K562 (cell line): ENCODE data around the gene DCAF17. TPM values are rescaled to one million over a fixed set of nuclear protein-coding genes. Genes with fewer than 3 reads are reported as not detected.

ENCODE experiments used
- ATAC-seq: fragments of 200-7000 bp; cut with Tn5 transposase; 3 replicates; pipeline ENCODE4 v1.9.1; 2020; ENCODE audit warnings: moderate library complexity
- BruUV-seq: library from RNA; stranded (reverse); fragments of 400-500 nt; replicated peaks from 2 replicates; lab custom pipeline; 2021; lab: Mats Ljungman, UMichigan
- CTCF ChIA-PET: fragments of 300-600 bp; formaldehyde crosslinking; extraction: SDS; loops from one replicate; lab custom pipeline; 2021; ENCODE audit warnings: low intra/inter-chr PET ratio; lab: Yijun Ruan, JAX
- POLR2A ChIA-PET: fragments of 300-600, 350-650 bp; sonication (Branson Sonifier 250); formaldehyde crosslinking; extraction: SDS; loops from one replicate; lab custom pipeline; 2021; ENCODE audit warnings: antibody characterized with exemption, inconsistent platforms; lab: Yijun Ruan, JAX
- DNase-seq, 4 experiments: peaks; one replicate each; pipeline versions ENCODE4 v3.0.0 to v3.0.0-alpha.2; 2011 to 2018; ENCODE audit warnings: low spot score in 3 of 4, mixed read lengths in 3 of 4; ENCODE audit errors: extremely low read depth in 1 of 4
- FAIRE-seq: peaks from 2 replicates; lab custom pipeline; 2011; peaks lifted over from hg19 to GRCh38; lab: Jason Lieb, UNC
- H2AFZ ChIP-seq: 2 replicates; pipeline ENCODE4 v1.6.0; 2011; ENCODE audit warnings: low read depth, low read length, control low read depth, inconsistent platforms
- H3K27ac ChIP-seq: fragments of 200-600 bp; 3 replicates; pipeline ENCODE4 v1.8.0; 2011; ENCODE audit warnings: low read depth, mild to moderate bottlenecking, control low read depth, inconsistent platforms, low read length, moderate library complexity, mixed read lengths; ENCODE audit errors: extremely low read depth
- H3K27me3 ChIP-seq, 2 experiments: fragments of 300-600 bp in 1 of 2; 2 replicates in 1 of 2; 3 replicates in 1 of 2; pipeline versions ENCODE4 v1.6.0 to v1.8.0; 2011; ENCODE audit warnings: inconsistent platforms in 2 of 2, low read length in 2 of 2, mild to moderate bottlenecking in 1 of 2, mixed read lengths in 1 of 2, moderate library complexity in 1 of 2; ENCODE audit not compliant: control insufficient read depth in 2 of 2, insufficient read depth in 2 of 2
- H3K36me3 ChIP-seq: fragments of 300-600 bp; 3 replicates; pipeline ENCODE4 v1.8.0; 2011; ENCODE audit warnings: mild to moderate bottlenecking, low read length, inconsistent platforms; ENCODE audit not compliant: control insufficient read depth, insufficient read depth
- H3K4me1 ChIP-seq, 2 experiments: fragments of 200-600 bp in 1 of 2; replicated peaks in 1 of 2; 2 replicates in 1 of 2; 3 replicates in 1 of 2; pipeline versions ENCODE4 v1.5.1 to v1.8.0; 2011; ENCODE audit warnings: inconsistent platforms in 2 of 2, low read length in 2 of 2, mild to moderate bottlenecking in 1 of 2, mixed read lengths in 1 of 2, moderate library complexity in 1 of 2; ENCODE audit not compliant: control insufficient read depth in 2 of 2, insufficient read depth in 2 of 2
- H3K4me2 ChIP-seq: 2 replicates; pipeline ENCODE4 v1.6.1; 2011; ENCODE audit warnings: low read length, control low read depth, inconsistent platforms, mixed read lengths; ENCODE audit not compliant: insufficient read depth
- H3K4me3 ChIP-seq: fragments of 200-600 bp; sonication (generic), shearing (Covaris generic); 2 replicates; pipeline ENCODE4 v1.5.1; 2016; ENCODE audit warnings: control low read depth, inconsistent platforms
- H3K79me2 ChIP-seq: fragments of 200-600 bp; 3 replicates; pipeline ENCODE4 v1.8.0; 2011; ENCODE audit warnings: low read length, inconsistent platforms; ENCODE audit not compliant: control insufficient read depth, insufficient read depth
- H3K9ac ChIP-seq, 2 experiments: 2 replicates each; pipeline versions ENCODE4 v1.6.0 to v1.6.1; 2011; ENCODE audit warnings: low read depth in 2 of 2, low read length in 2 of 2, control low read depth in 1 of 2, inconsistent platforms in 1 of 2, mild to moderate bottlenecking in 1 of 2, mixed read lengths in 1 of 2; ENCODE audit not compliant: insufficient read depth in 1 of 2
- H3K9me1 ChIP-seq: one replicate; pipeline ENCODE4 v1.6.0; 2011; ENCODE audit warnings: inconsistent platforms, mild to moderate bottlenecking, low read length, moderate library complexity; ENCODE audit not compliant: control insufficient read depth, insufficient read depth
- H3K9me3 ChIP-seq: replicated peaks from 2 replicates; pipeline ENCODE4 v1.5.1; 2011; ENCODE audit warnings: low read depth, low read length, inconsistent platforms; ENCODE audit not compliant: control insufficient read depth, insufficient read depth
- H4K20me1 ChIP-seq: replicated peaks from 2 replicates; pipeline ENCODE4 v1.6.1; 2011; ENCODE audit warnings: low read length, inconsistent platforms, mixed read lengths; ENCODE audit not compliant: control insufficient read depth, insufficient read depth
- CBX1 ChIP-seq: sonication (generic); IDR thresholded peaks from 2 replicates; pipeline ENCODE4 v1.6.1; 2016; ENCODE audit warnings: antibody characterized with exemption, low read depth, mild to moderate bottlenecking
- CBX3 ChIP-seq, 2 experiments: IDR thresholded peaks; 1 replicate in 1 of 2; 2 replicates in 1 of 2; pipeline ENCODE4 v1.6.1; 2012; ENCODE audit warnings: inconsistent platforms in 2 of 2, low read length in 2 of 2, borderline replicate concordance in 1 of 2, control low read depth in 1 of 2
- SPI1 ChIP-seq: IDR thresholded peaks from 2 replicates; pipeline ENCODE4 v1.6.1; 2011; ENCODE audit warnings: low read depth, low read length, control low read depth, borderline replicate concordance
- TFAM ChIP-seq: fragments of 250-450 bp; sonication (Bioruptor Pico); conservative IDR thresholded peaks from 2 replicates; pipeline ENCODE4 v1.5.0; 2021; ENCODE audit warnings: mild to moderate bottlenecking, moderate library complexity
- TRIM24 ChIP-seq, 2 experiments: fragments of 450-650 bp; IDR thresholded peaks; 2 replicates each; pipeline ENCODE4 v1.6.1; 2016
- TRIM28 ChIP-seq: fragments of 450-650 bp; IDR thresholded peaks from 2 replicates; pipeline ENCODE4 v1.6.1; 2017
- ZNF764 ChIP-seq: fragments of 250-450 bp; sonication (Bioruptor Pico); IDR thresholded peaks from 2 replicates; pipeline ENCODE4 v1.4.0; 2020; ENCODE audit warnings: low read depth, mild to moderate bottlenecking, moderate library complexity
- WGBS: fragments of 100-300 bp; shearing (Covaris generic); methylation state at CpG from one replicate; pipeline ENCODE4 v1.1.6; 2016; ENCODE audit warnings: low coverage, mixed read lengths; ENCODE audit not compliant: insufficient coverage; ENCODE audit errors: missing lambda C conversion rate; 5-methylcytosine and 5-hydroxymethylcytosine counted together
- in situ Hi-C: fragments of 300-500 bp; cut with MboI; formaldehyde crosslinking; loops from 4 replicates; pipeline ENCODE4 v1.15.0; 2018; ENCODE audit warnings: inconsistent platforms, mixed read lengths
- intact Hi-C: fragments of 100-400 bp; cut with micrococcal nuclease; formaldehyde crosslinking; loops from 2 replicates; pipeline ENCODE4 v1.14.2; 2022
- polyA plus RNA-seq, 8 experiments: library from polyadenylated mRNA; depleted of rRNA in 4 of 8; stranded (reverse) in 5 of 8; unstranded in 3 of 8; fragments of >200 nt; fragmentation: Nextera tagmentation in 2 of 8; fragmentation: Illumina TruSeq in 1 of 8; extraction: Ambion mirVana in 2 of 8; extraction: Trizol in 1 of 8; gene quantifications; 2 replicates each; pipeline versions ENCODE4 v1.2.1 to v1.2.3, GENCODE V29; 2011 to 2014; ENCODE audit warnings: inconsistent platforms in 1 of 8, missing spikeins in 1 of 8
- total RNA-seq, 7 experiments: library from RNA; depleted of rRNA in 6 of 7; stranded (reverse); fragments of >200 nt in 6 of 7; fragmentation: Illumina TruSeq in 2 of 7; extraction: Trizol in 2 of 7; gene quantifications; 2 replicates each; pipeline versions ENCODE4 v1.2.1 to v1.2.3, GENCODE V29; 2011 to 2021; ENCODE audit warnings: low replicate concordance in 1 of 7
- TF ChIP-seq, protein P1 (sequence below): fragments of 450-650 bp; IDR thresholded peaks from 2 replicates; pipeline ENCODE4 v1.6.1; 2018; ENCODE audit warnings: mild to moderate bottlenecking, low read depth; ENCODE audit not compliant: partially characterized antibody

DCAF17 gene
- total and polyA plus RNA-seq, 9 of the 15 experiments (the other 6 are each of a cell fraction or from before 2014, with no cell fraction given) = 10.0 to 38.5 (median 27.1) TPM

- intact Hi-C loops (loop anchor here (5.0 kb wide), 2 partner anchors 273 to 458 kb away; no protein-coding TSS in a partner anchor), in situ Hi-C loops (no loop called here)
- no TSS peak for BruUV-seq
- Histone ChIP-seq H3K4me3 (no peak overlapping the region), H3K36me3 (peaks cover 19% of the 10 kb centered on the region), H4K20me1 (no peaks in the 10 kb centered on the region), H3K79me2 (peaks cover 80% of the 10 kb centered on the region), H3K27me3 (no peaks in the 10 kb centered on the region), H3K9me3 (peaks cover 10% of the 10 kb centered on the region), H3K9me1 (no peaks in the 10 kb centered on the region), H3K9ac (no peak overlapping the region), H3K4me1 (peaks cover 13 to 18% of the 10 kb centered on the region in 2 experiments), H3K27ac (no peak overlapping the region), H3K4me2 (no peak overlapping the region), H2AFZ (no peak overlapping the region)
- DNase-seq (no peak), FAIRE-seq (no peak), ATAC-seq (no peak)
- 82% methylated on average over 7 of the region's 7 CpGs for WGBS
- ChIA-PET POLR2A (interaction anchor here (0.6 to 1.7 kb wide), 7 partner anchors 11 to 332 kb away, joined by 3 to 5 read pairs (median 3); no protein-coding TSS in a partner anchor), CTCF (no interaction called here)
- TF ChIP-seq TRIM28 = 0 out of 2 replicates have a peak, but pooled peaks have one; percentile 62
- TF ChIP-seq CBX1 = 0 out of 2 replicates have a peak, but pooled peaks have one; percentile 81
- TF ChIP-seq, protein P1, sequence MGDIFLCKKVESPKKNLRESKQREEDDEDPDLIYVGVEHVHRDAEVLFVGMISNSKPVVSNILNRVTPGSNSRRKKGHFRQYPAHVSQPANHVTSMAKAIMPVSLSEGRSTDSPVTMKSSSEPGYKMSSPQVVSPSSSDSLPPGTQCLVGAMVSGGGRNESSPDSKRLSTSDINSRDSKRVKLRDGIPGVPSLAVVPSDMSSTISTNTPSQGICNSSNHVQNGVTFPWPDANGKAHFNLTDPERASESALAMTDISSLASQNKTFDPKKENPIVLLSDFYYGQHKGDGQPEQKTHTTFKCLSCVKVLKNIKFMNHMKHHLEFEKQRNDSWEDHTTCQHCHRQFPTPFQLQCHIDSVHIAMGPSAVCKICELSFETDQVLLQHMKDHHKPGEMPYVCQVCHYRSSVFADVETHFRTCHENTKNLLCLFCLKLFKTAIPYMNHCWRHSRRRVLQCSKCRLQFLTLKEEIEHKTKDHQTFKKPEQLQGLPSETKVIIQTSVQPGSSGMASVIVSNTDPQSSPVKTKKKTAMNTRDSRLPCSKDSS = peak; percentile 84
- TF ChIP-seq TFAM (CRISPR knock-in tag) = no peak
- no peak for TF ChIP-seq ZNF764 (CRISPR knock-in tag)
- peak; percentile 96 for TF ChIP-seq SPI1
- TF ChIP-seq TRIM24 (IDR thresholded peaks at IDR 0.05) = 0 out of 4 replicates have a peak, but pooled peaks of 1 of the 2 experiments have one; percentile 18
- peak in 1 of 2 experiments; percentile 89; a peak in 2 of 3 replicates for TF ChIP-seq CBX3 (IDR thresholded peaks at IDR 0.05; ENCODE audit: borderline replicate concordance in 1 of 2, low read length in 2 of 2)
Measured at GRCh38 chr2:171430516-171431410, 3.3 kb upstream of the DCAF17 start.
